ENCODE data around the gene SLC6A17.

SLC6A17 gene

DNA sequence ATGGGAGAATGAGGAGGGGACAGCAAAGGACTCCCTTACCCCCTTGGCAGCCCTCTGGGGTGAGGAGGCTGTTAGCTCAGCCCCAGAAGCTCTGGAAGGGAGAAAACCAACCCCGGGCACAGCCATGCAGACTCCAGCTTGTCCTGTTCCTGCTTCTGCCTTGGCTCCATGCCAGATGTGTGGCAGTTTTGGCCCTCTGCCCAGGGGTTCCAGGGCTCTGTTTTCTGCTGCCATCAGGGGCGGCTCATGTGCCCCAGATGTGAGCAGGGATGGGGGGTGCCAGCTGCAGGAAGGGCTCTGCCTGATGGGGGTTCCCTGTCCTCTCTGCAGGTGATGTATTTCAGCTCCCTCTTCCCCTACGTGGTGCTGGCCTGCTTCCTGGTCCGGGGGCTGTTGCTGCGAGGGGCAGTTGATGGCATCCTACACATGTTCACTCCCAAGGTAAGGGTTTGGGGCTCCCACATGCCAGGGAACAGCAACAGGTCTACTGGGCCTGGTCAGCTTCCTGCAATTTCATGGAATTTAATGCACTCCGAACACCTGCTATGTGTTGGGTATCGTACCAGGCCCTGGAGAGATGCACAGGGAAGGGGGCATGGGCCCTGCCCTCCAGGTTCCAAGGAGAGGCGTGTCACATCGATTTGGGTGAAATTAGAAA is 26.1 kb downstream of the SLC6A17 start:
- DNase-seq = peak; percentile 14

DNA sequence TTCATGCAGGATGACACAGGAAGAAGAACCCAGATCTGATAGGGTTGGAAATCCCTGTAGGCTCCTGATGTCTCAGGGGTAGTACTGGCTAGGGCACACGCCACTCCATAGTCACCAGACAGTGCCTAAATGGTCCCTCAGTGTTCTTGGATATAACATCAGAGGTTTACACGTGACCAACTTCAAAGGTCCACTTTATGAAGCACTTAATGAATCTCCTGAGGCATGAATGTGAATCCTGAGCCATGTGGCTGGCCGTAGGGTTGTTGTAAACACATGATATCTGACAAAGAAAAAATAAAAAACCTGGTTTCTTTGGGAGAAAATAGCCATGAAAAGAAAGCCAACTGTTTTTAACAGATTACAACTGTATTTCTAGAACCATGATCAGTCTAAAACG is 27.5 kb downstream of the SLC6A17 start:
- DNase-seq = no peak

- no peak for DNase-seq
Observed at GRCh38 chr1:110183642-110184167, 33.4 kb downstream of the SLC6A17 start.

- peak; percentile 20 for DNase-seq
Observed at GRCh38 chr1:110184446-110184845, 34.2 kb downstream of the SLC6A17 start.

DNA sequence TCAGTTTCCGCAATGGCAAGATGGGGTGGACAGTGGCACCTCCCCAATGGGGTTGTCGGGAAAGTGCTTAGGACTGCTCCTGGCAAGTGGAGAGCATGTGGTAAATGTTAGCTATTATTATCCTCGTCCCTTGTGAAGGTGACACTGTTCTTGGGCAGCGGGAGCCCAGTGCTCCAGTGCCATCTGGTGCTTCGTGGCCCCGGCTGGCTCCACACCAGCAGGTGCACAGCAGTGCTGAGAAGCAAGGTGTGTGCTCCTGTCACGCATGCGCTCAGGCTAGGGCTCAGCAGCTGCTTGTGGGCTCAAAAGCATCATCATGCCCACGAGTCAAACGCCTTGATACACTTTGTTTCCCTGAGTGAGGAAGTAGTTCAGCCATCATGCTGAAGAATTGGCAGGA is 34.9 kb downstream of the SLC6A17 start:
- no peak for DNase-seq

DNA sequence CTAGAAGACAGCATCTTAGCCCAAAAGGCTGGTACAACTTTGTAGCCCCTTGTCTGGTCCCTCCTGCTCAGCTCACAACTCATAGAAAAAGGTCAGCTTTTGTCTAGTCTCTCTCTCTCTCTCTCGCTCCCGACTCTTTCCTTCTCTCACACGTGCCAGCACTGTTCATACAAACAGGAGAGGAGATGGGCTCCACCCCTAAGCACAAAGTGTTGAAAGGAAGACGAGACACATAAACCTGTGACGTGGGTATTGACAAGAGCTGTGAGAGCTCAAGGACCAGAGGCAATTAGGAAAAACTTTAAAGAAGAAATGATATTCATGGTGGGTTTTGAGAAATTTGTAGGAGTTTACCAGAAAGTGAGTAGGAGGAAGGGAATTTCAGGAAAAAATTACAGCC is 36.3 kb downstream of the SLC6A17 start:
- no peak for DNase-seq

- no peak for DNase-seq
Observed at GRCh38 chr1:110187139-110187890, 37.0 kb downstream of the SLC6A17 start.

DNA sequence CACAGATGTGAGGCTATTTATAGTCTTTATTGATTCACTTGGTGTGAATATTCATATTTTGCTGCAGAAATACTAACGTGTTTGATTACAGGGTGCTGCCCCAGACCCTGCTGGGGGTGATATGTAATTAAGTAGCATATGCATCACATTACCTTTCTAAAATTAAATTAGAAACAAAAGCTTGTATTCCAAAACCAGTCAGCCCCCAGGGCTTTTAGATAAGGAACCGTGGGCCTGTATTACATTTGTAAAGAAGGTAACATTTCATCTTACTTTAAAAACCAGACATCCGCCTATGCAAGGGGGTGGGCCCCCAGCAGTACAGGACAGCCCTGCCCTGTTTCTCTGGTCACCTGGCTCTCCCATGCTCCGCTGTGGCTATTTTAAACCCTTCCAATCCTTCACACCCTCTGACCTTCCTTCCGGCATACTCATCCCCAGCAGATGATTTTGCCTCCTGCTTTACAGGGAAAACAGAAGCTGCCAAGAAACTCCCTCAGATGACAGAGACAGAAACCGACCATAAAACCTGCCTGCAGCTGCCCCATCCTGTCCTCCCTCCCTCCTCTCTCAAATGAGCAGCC is 37.8 kb downstream of the SLC6A17 start:
- no peak for DNase-seq

GRCh38 chr1:110189181-110189580 is 38.9 kb downstream of the SLC6A17 start:
- no peak for DNase-seq

DNA sequence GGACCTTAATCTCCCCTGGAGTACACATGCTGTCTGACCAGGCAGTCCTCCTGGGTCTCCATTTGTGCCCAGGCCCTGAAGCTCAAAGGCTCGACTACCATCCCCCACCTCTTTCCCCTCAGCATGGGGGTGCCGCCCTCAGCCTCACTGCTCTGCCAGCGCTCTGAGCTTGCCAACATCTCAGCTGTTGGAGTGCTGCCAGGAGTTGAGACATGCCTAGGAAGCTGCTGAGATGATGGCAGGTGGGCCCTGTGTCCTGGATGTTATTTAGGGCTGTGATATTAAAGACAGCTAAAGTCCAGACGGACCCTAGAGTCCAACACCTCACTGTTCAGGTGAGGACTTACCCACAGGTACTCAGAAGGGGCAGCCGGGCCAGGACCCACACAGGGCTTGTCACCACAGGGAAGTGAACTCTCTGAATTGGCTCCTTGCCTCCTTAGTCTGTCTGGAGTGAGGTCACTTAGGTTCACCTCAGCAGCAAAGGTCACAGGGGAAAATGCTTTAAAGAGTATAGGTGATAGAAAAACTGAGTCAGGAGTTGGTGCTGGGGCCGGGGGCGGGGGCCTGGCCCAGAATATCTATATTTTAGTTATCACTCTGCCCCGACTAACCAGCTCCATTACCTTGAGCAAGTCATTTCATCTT is 40.1 kb downstream of the SLC6A17 start:
- no peak for DNase-seq

GRCh38 chr1:110192541-110192940 is 42.2 kb downstream of the SLC6A17 start:
- no peak for DNase-seq

DNA sequence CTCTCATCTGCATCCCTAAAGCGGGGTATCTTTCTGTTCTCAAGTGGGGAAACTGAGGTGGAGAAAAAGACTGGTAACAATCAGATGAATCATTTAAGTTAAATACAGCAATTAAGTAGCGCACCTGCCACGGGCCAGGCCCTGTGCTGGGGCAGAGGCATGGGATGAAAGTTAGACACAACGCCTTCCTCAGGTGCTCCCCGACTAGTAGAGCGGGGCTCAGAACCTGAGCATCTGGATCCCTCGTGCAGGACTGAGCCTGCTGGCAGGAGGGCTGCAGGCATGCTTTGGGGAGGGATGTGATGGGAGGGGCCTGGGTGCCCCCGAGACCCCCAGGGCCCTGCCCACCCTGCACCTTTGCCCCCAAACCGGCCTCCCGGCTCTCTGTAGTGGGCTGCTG is 44.9 kb downstream of the SLC6A17 start:
- DNase-seq = no peak

DNA sequence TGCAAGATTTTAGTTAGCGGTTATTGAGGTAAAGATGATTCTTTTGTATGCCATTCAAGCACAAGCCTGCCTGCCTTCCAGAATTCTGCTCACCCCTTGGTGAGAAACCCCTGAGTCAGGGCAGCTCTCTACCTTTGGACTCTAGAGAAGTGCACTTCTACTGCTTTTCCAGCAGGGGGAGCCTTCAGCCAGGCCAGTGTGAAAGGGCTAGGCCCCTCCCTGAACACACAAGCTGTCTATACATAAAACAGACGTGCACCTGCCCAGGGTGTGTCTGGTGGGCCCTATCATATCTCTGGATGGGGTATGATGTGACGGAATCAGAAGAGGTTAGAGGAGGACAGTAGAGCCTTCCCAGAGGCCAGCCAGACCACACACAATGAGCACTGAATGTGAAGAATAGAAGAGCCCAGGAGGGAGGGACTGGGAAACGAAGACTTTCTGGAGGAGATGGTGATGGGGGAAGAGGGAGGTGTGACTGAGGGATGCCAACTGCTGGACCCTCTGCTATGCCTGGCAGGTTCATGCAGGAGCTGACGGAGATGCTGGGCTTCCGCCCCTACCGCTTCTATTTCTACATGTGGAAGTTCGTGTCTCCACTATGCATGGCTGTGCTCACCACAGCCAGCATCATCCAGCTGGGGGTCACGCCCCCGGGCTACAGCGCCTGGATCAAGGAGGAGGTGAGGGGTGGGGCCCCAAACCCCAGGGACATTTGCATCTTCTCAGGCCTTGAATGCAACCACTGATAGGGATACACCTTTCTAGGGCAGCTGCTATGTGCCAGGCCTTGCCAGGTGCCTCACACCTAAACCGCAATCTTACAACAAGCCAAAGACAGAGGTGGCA is 46.8 kb downstream of the SLC6A17 start:
- peak; percentile 50 for DNase-seq

GRCh38 chr1:110197905-110198629 is 47.8 kb downstream of the SLC6A17 start:
- no peak for DNase-seq

DNA sequence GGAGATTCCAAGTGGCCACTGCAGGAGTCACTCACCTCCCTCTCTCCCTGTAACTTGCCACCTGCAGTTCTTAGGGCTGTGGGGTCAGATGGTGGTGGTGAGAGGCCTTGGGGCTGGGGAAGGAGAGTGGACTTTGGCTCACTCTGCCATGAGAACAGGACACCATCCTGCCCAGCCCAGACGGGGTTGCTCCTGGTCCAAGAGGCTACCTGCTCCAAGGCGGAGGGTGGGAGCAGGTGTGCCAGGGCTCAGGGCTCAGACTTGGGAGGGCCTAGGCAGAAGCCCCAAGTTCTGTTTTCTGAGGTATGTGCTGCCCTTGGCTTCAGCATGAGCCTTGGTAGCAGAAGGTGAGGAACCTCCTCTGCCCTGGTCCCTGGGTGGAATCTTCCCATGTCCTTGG is 48.5 kb downstream of the SLC6A17 start:
- DNase-seq = no peak

- no peak for DNase-seq
Observed at GRCh38 chr1:110200190-110200589, 49.9 kb downstream of the SLC6A17 start.

GRCh38 chr1:110200666-110201065 is 50.4 kb downstream of the SLC6A17 start:
- DNase-seq = no peak

DNA sequence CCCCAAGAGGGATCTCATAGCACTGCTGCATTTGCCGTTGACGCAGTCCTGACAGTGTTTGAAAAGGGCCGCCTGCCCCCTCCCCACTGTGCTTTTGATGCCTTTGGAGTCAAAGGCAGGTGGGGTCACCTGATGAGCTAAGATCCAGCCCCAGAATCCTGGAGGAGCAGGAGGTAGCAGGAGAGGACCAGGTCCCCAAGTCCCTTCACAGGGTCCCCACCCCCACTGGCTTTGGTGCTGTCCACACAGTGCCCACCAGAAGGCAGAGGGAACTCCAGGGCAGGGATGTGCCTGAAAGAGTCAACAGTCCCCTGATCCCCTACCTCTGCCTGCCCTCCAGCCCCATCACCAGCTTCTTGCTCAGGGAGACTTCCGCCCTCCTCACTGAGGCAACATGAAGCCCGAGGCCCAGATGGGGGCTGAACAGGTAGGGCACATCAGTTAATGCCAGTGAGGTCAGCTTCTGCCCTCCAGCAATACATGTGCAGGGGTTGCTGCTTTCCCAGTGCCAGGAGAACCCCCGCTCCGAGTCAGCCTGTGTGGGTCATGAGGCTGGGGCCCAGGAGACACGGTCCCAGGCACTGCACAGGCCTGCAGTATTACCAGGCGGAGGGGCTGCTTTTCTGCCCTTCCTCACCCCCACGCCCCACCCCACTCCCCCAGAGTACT is 51.0 kb downstream of the SLC6A17 start:
- DNase-seq = no peak

DNA sequence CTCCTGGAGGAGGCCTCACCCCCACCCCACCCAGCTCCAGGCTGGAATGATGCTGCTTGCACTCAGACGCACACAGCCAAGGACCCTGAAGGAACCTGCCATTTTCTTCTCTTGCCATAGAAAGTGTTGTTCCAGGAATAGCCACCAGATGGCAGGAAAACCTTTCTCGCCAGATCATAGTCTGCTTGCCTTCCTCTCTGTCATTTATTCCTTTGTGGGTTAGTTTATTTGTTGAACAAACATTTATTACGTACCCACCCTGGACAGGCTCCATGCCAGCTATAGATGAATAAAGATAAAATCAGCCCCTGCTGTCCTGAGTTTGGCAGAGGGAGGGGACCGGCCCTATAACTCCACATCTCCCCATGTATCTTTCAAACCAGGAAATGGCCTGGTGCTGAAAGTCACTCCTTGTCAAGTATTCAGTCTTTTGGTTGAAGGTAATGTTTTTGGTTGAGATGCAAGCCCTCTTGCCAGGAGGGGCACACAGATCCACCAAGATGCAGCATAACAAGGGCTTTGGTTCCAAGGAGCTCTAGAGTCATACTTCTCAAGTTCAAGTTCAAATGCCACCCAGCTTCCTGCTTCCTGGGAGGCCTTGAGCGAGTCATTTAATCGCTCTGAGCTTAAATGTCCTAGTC is 52.8 kb downstream of the SLC6A17 start:
- peak; percentile 77 for DNase-seq

DNA sequence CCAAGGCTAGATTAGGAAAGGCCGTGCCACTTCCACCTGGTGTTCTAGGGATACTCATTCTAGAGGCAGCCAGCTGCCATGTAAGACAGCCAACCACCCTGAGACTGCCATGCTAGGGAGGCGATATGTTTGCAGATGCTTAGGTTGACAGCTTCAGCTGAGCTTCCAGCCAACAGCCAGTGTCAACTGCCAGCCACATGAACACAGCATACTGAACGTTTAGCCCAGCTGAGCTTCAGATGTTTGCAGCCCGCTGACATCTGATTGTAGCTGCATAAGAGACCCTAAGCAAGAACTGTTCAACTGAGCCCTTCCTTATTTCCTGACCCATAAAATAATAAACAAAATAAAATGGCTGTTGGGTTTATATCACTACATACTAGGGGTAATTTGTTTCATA is 54.9 kb downstream of the SLC6A17 start:
- no peak for DNase-seq

All from suppressor macrophage treated with lipopolysaccharide for 4 hours (primary cell).